GM19463 (cell line): ENCODE data around the gene SREBF2.

Source experiments
- ATAC-seq: cut with Tn5 transposase; IDR thresholded peaks from one replicate; pipeline ENCODE4 v1.9.1; 2021; ENCODE audit warnings: mild to moderate bottlenecking, moderate library complexity; ENCODE audit not compliant: unreplicated experiment

Gene SREBF2

GRCh38 chr22:41917903-41918791 lies 85.2 kb downstream of the SREBF2 start:
- no peak for ATAC-seq

GRCh38 chr22:41919357-41920224 lies 86.7 kb downstream of the SREBF2 start:
- ATAC-seq = peak; percentile 48

GRCh38 chr22:41920271-41920976 lies 87.5 kb downstream of the SREBF2 start:
- peak; percentile 25 for ATAC-seq

GRCh38 chr22:41922328-41922727 lies 89.4 kb downstream of the SREBF2 start:
- no peak for ATAC-seq

GRCh38 chr22:41922940-41923594 lies 90.2 kb downstream of the SREBF2 start:
- no peak for ATAC-seq

- ATAC-seq = no peak
Measured at GRCh38 chr22:41923595-41924276, 90.8 kb downstream of the SREBF2 start.

- ATAC-seq = peak; percentile 47
Measured at GRCh38 chr22:41925783-41926460, 93.0 kb downstream of the SREBF2 start.

GRCh38 chr22:41927813-41928212 lies 94.9 kb downstream of the SREBF2 start:
- ATAC-seq = no peak

- ATAC-seq = no peak
Measured at GRCh38 chr22:41928593-41929417, 95.9 kb downstream of the SREBF2 start.

- no peak for ATAC-seq
Measured at GRCh38 chr22:41929418-41929810, 96.5 kb downstream of the SREBF2 start.

- ATAC-seq = no peak
Measured at GRCh38 chr22:41931701-41932269, 98.9 kb downstream of the SREBF2 start.

- no peak for ATAC-seq
Measured at GRCh38 chr22:41932353-41932752, 99.4 kb downstream of the SREBF2 start.

GRCh38 chr22:41933411-41934177 lies 100.7 kb downstream of the SREBF2 start:
- ATAC-seq = no peak

- ATAC-seq = no peak
Measured at GRCh38 chr22:41934284-41935014, 101.5 kb downstream of the SREBF2 start.

GRCh38 chr22:41935015-41935351 lies 102.1 kb downstream of the SREBF2 start:
- no peak for ATAC-seq

- no peak for ATAC-seq
Measured at GRCh38 chr22:41935509-41935908, 102.6 kb downstream of the SREBF2 start.

GRCh38 chr22:41936894-41937169 lies 103.9 kb downstream of the SREBF2 start:
- no peak for ATAC-seq
